Measurements from ENCODE around the gene IP6K1. TPM values are rescaled to one million over a fixed set of nuclear protein-coding genes. Genes with fewer than 3 reads are reported as not detected.

IP6K1 gene
- total RNA-seq, 1 experiment from 2014 or later = 42.2 TPM

DNA sequence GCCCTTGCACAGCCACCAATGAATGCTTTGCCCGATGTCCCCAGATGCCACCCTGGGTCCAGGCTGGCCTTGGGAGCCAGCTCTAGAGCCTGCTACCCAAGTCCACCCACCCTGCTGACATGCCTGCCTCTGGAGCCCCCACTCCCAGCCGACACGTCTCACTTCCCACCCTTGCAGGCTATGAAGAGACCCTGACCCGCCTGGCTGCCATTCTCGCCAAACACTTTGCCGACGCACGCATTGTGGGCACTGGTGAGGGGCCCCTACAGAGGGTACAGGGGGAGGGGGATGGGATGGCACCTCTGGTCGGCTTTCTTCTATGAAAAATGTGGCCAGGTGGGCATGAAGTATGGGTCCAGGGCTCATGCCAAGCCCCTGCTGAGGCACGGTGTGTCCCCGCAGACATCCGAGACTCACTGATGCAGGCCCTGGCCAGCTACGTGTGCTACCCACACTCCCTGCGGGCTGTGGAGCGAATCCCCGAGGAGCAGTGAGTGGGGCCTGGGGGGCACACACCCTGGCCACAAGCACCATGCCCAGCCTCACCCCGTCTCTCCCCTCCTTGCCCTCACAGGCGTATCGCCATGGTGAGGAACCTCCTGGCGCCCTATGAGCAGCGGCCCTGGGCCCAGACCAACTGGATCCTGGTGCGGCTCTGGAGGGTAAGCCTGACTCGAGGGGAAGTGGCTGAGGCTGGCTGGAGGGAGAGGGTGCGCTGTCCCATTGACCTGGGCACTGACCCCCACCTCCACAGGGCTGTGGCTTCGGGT lies 72.8 kb downstream of the IP6K1 start:
- Mint-ChIP-seq H3K4me1 (peaks cover under 1 to 1% of the 10 kb centered on the region in 2 experiments), H3K27me3 (ENCODE audit: low read depth) (peaks cover under 1% of the 10 kb centered on the region; the same call in 1 of the 2 replicates), H3K4me3 (no peak overlapping the region), H3K36me3 (ENCODE audit: insufficient read depth in 1 of 3, low read depth in 3 of 3) (peaks cover 0 to 11% (median 9%) of the 10 kb centered on the region in 3 experiments; a peak in 4 of 7 replicates), H3K27ac (no peak overlapping the region), H3K9me3 (no peaks in the 10 kb centered on the region)
- no peaks in the 10 kb centered on the region for H3K9me3 ChIP-seq (ENCODE audit: control insufficient read depth, low read depth, low read length)
- H3K23ac ChIP-seq (ENCODE audit: insufficient read length, low read depth, low read length) = no peak overlapping the region
- no peak overlapping the region for H2AK5ac ChIP-seq (ENCODE audit: insufficient read length, low read length)
- H3K9ac ChIP-seq (ENCODE audit: extremely low read depth, insufficient read length, low read length) = no peak overlapping the region
- H3K56ac ChIP-seq (ENCODE audit: insufficient read length, low read depth, low read length) = no peak overlapping the region
- H2BK12ac ChIP-seq (ENCODE audit: insufficient read length, low read depth, low read length) = no peak overlapping the region
- DNase-seq = no peak
- no peak overlapping the region for H2BK5ac ChIP-seq (ENCODE audit: insufficient read length, low read length)
- H3K18ac ChIP-seq (ENCODE audit: insufficient read length, low read depth, low read length) = no peak overlapping the region
- H3K4me1 ChIP-seq (ENCODE audit: insufficient read depth, low read length) = no peaks in the 10 kb centered on the region
- TF ChIP-seq, protein P1, sequence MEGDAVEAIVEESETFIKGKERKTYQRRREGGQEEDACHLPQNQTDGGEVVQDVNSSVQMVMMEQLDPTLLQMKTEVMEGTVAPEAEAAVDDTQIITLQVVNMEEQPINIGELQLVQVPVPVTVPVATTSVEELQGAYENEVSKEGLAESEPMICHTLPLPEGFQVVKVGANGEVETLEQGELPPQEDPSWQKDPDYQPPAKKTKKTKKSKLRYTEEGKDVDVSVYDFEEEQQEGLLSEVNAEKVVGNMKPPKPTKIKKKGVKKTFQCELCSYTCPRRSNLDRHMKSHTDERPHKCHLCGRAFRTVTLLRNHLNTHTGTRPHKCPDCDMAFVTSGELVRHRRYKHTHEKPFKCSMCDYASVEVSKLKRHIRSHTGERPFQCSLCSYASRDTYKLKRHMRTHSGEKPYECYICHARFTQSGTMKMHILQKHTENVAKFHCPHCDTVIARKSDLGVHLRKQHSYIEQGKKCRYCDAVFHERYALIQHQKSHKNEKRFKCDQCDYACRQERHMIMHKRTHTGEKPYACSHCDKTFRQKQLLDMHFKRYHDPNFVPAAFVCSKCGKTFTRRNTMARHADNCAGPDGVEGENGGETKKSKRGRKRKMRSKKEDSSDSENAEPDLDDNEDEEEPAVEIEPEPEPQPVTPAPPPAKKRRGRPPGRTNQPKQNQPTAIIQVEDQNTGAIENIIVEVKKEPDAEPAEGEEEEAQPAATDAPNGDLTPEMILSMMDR (conservative IDR thresholded peaks at IDR 0.05) = no peak
- H3K27ac ChIP-seq (ENCODE audit: insufficient read length, low read depth, low read length) = no peak overlapping the region
- no peak overlapping the region for H2BK15ac ChIP-seq (ENCODE audit: low read depth, low read length)
- H2BK20ac ChIP-seq (ENCODE audit: low read depth, low read length, poor library complexity, severe bottlenecking) = no peak overlapping the region
- H2BK120ac ChIP-seq (ENCODE audit: low read depth, low read length, poor library complexity, severe bottlenecking) = no peak overlapping the region
- no peak overlapping the region for H4K91ac ChIP-seq (ENCODE audit: insufficient read length, low read depth, low read length)
- H3K79me2 ChIP-seq (ENCODE audit: insufficient read depth, low read length) = no peaks in the 10 kb centered on the region
- H3K4me2 ChIP-seq (ENCODE audit: insufficient read depth, insufficient read length, low read length) = no peak overlapping the region
- no peaks in the 10 kb centered on the region for H3K27me3 ChIP-seq (ENCODE audit: insufficient read depth, low read length)
- H3K79me1 ChIP-seq (ENCODE audit: insufficient read depth, low read depth, low read length, poor library complexity, severe bottlenecking) = no peaks in the 10 kb centered on the region
- H3T11ph ChIP-seq (ENCODE audit: low read length) = no peak overlapping the region
- no peaks in the 10 kb centered on the region for H4K20me1 ChIP-seq (ENCODE audit: control insufficient read depth, insufficient read depth, insufficient read length)
- H3K23me2 ChIP-seq (ENCODE audit: insufficient read length, low read depth, low read length, poor library complexity, severe bottlenecking) = peaks cover under 1% of the 10 kb centered on the region
- H4K8ac ChIP-seq (replicated peaks; ENCODE audit: insufficient read length, low read depth, low read length) = no peak overlapping the region
- no peak overlapping the region for H2AFZ ChIP-seq (ENCODE audit: low read length)
- no peak overlapping the region for H3K4ac ChIP-seq (ENCODE audit: low read depth, low read length)
- no peak overlapping the region for H4K5ac ChIP-seq (ENCODE audit: insufficient read length, low read depth, low read length)
- H3K14ac ChIP-seq (ENCODE audit: insufficient read depth, low read length) = no peak overlapping the region
- WGBS (ENCODE audit: extremely low coverage, insufficient read length, low lambda C conversion rate) = no CpG with 5 or more reads among the region's 25 CpGs
